ENCODE results near the gene EFCAB12. TPM values are rescaled to one million over a fixed set of nuclear protein-coding genes. Genes with fewer than 3 reads are reported as not detected.

The EFCAB12 gene
- polyA plus RNA-seq, 1 donor: 1.5 TPM

- H3K27ac ChIP-seq (ENCODE audit: low read length): no peak overlapping the region
- H3K4me3 ChIP-seq (ENCODE audit: low read length): no peak overlapping the region
- no peaks in the 10 kb centered on the region for H3K4me1 ChIP-seq (ENCODE audit: control insufficient read depth, insufficient read depth, low read length)
- H3K9me3 ChIP-seq (ENCODE audit: control insufficient read depth, low read depth, low read length): no peaks in the 10 kb centered on the region
- H3K36me3 ChIP-seq (ENCODE audit: control insufficient read depth, insufficient read depth, low read length): no peaks in the 10 kb centered on the region
- WGBS (ENCODE audit: insufficient coverage, low lambda C conversion rate): no CpG with 5 or more reads among the region's 10 CpGs
- peaks cover 4% of the 10 kb centered on the region for H3K27me3 ChIP-seq (ENCODE audit: control insufficient read depth, insufficient read depth, low read length)
- no peak for DNase-seq
Observed at GRCh38 chr3:129356756-129357425, 71.5 kb downstream of the EFCAB12 start.

- no peaks in the 10 kb centered on the region for H3K4me1 ChIP-seq (ENCODE audit: control insufficient read depth, insufficient read depth, low read length)
- H3K27me3 ChIP-seq (ENCODE audit: control insufficient read depth, insufficient read depth, low read length): no peaks in the 10 kb centered on the region
- H3K4me3 ChIP-seq (ENCODE audit: low read length): no peak overlapping the region
- no peak overlapping the region for H3K27ac ChIP-seq (ENCODE audit: low read length)
- H3K36me3 ChIP-seq (ENCODE audit: control insufficient read depth, insufficient read depth, low read length): no peaks in the 10 kb centered on the region
- H3K9me3 ChIP-seq (ENCODE audit: control insufficient read depth, low read depth, low read length): no peaks in the 10 kb centered on the region
- no CpG with 5 or more reads among the region's 5 CpGs for WGBS (ENCODE audit: insufficient coverage, low lambda C conversion rate)
- no peak for DNase-seq
Observed at GRCh38 chr3:129353589-129353941, 74.9 kb downstream of the EFCAB12 start.

- Histone ChIP-seq H3K4me3 (ENCODE audit: low read length) (no peak overlapping the region), H3K9me3 (ENCODE audit: control insufficient read depth, low read depth, low read length) (no peaks in the 10 kb centered on the region), H3K36me3 (ENCODE audit: control insufficient read depth, insufficient read depth, low read length) (no peaks in the 10 kb centered on the region), H3K27me3 (ENCODE audit: control insufficient read depth, insufficient read depth, low read length) (no peaks in the 10 kb centered on the region), H3K27ac (ENCODE audit: low read length) (no peak overlapping the region), H3K4me1 (ENCODE audit: control insufficient read depth, insufficient read depth, low read length) (no peaks in the 10 kb centered on the region)
- 100% methylated on average over 2 of the region's 14 CpGs for WGBS (ENCODE audit: insufficient coverage, low lambda C conversion rate)
- no peak for DNase-seq
Observed at GRCh38 chr3:129352650-129353588, 75.5 kb downstream of the EFCAB12 start.

GRCh38 chr3:129352045-129352444 lies 76.4 kb downstream of the EFCAB12 start:
- no peaks in the 10 kb centered on the region for H3K36me3 ChIP-seq (ENCODE audit: control insufficient read depth, insufficient read depth, low read length)
- H3K4me3 ChIP-seq (ENCODE audit: low read length): no peak overlapping the region
- H3K4me1 ChIP-seq (ENCODE audit: control insufficient read depth, insufficient read depth, low read length): peaks cover 4% of the 10 kb centered on the region
- no peaks in the 10 kb centered on the region for H3K9me3 ChIP-seq (ENCODE audit: control insufficient read depth, low read depth, low read length)
- H3K27ac ChIP-seq (ENCODE audit: low read length): no peak overlapping the region
- no peak for DNase-seq
- no CpG with 5 or more reads among the region's 8 CpGs for WGBS (ENCODE audit: insufficient coverage, low lambda C conversion rate)
- no peaks in the 10 kb centered on the region for H3K27me3 ChIP-seq (ENCODE audit: control insufficient read depth, insufficient read depth, low read length)

Other genes with a start within 250 kb of the EFCAB12 start
- 310 TPM for gene CNBP, start 244.7 kb downstream of the EFCAB12 start, polyA plus RNA-seq
- 144 TPM for gene COPG1, start 179.0 kb downstream of the EFCAB12 start, polyA plus RNA-seq
- gene HMCES, start 149.8 kb downstream of the EFCAB12 start, polyA plus RNA-seq: 32.0 TPM
- 38.4 TPM for gene MBD4, start 11.3 kb upstream of the EFCAB12 start, polyA plus RNA-seq
- gene IFT122, start 11.6 kb upstream of the EFCAB12 start, polyA plus RNA-seq: 39.4 TPM
- gene RHO, start 100.0 kb upstream of the EFCAB12 start, polyA plus RNA-seq: not detected
- not detected for gene H1-8, start 114.5 kb upstream of the EFCAB12 start, polyA plus RNA-seq
- 51.2 TPM for gene PLXND1, start 178.0 kb upstream of the EFCAB12 start, polyA plus RNA-seq

Data from large intestine (tissue), 3 donors.